ENCODE measurements around the gene LRBA.

LRBA gene

DNA sequence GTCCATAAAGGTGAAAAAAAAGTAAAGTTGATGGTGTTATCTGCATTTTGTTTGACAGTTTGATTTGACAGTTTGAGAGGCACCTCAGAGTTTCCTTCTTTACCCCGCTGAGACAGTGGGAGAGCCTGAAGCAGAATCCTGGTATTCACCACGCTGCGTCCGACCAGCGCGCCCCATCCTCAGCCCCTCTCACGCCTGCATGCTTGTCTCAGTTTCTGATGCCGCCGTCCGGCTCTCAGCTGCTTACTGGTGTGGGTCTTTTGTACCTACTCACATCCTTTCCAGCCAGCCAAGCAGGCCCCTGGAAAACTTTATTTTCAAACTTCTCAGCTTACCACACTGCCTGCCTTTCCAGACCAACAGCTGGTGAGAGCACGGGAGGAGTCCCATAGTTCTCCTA, 761.7 kb downstream of the LRBA start:
- DNase-seq, result no peak

DNA sequence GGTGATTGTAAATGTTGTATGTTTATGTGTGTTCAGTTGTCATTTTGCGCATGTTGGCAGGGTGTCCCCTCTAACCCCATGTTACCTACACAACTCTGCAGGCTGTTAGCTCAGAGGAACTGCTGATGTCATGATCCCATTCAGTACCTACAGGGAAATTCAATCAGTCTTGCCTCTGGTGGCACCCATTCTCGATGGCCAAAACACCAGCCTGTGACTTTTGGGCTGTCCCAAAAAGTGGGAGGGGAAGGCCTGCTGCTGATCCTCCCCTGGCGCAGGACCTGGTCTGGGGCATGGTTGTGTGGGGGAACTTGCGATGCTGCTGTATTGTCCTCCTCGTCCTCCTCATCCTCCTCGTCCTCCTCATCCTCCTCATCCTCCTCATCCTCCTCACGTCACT, 762.3 kb downstream of the LRBA start:
- no peak for DNase-seq

DNA sequence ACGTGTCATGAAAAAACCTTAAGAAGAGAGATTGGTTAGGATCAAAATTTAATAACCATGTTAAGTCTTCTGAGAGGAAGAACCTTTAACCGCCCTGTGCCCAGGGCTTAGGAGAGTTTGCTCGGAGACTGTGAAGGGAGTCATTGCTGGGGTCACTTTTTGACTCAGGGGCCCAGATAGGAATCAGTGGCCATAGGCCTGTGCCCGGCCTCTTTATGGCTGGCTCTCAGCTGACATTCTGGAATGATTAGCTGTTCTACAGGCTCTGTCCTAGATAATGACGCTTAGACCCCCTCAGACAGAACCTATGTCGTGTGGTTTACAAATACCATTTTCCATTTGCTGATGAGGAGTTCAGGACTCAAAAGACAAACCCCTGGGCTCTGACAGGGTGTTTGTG, 762.8 kb downstream of the LRBA start:
- no peak for DNase-seq

DNA sequence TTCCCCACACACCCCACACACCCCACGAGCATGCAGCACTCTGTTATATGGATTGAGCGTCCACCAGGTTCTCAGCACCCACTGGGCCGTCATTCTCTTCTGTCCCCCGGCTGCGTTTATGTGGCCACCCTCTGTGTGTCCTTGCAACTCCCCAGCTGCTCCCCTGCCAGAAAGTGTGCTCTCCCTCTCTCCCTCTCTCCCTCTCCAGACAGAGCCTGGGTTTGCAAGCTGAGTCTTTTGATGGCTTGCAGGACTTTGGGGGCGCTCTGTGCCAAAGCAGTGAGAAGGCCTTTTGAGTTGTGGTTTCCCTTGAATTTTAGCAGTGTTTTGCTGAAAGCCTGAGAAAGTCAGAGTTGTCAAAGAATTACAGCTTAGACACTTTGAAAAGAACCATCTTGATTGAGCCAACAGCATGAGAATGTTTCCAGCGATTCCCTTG, 763.3 kb downstream of the LRBA start:
- DNase-seq, result no peak

DNA sequence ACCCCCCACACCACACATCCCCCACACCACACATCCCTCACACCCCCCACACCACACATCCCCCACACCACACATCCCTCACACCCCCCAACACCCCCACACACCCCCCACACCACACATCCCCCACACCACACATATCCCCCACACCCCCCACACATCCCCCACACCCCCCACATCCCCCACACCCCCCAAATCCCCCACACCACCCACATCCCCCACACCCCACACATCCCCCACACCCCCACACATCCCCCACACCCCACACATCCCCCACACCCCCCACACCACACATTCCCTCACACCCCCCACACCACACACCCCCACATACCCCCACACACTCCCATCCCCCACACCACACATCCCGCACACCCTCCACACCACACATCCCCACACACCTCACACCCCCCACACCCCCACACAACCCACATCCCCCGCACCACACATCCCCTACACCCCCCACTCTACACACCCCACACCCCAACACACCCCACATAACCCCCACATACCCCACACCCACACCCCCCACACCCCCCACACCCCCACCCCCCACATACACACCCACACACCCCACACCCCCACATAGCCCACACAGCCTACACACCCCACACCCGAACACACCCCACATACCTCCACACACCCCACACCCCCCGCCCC, 764.0 kb downstream of the LRBA start:
- DNase-seq, result no peak

DNA sequence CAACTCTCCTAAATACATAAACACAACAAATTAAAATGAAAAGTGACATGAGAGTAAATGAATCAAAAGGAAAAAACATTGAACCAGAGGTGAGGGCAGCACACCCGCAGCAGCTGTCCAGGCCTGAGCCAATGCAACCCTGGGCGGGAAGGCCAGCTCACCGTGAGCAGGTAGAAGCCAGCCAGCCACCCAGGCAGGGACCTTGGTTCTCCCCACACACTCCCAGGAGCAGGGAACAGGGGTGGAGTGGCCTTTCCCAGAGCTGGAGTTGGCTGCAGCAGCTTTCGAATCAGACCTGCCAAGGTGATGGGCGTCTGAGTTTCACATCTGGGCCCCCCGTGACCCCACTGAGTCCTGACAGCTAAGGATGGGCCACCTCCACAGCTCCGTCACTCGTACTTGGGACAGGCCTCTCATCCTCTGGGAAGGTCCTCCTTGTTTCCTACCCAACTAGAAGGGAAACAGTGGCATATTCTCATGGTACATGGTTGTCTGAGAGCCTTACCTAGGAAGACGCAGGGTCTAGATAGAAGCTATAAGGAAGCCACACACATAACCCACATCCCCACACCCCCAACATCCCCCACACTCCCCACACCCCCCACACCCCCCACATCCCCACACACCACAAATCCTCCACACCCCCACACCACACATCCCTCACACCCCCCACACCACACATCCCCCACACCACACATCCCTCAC, 764.6 kb downstream of the LRBA start:
- DNase-seq, result no peak

DNA sequence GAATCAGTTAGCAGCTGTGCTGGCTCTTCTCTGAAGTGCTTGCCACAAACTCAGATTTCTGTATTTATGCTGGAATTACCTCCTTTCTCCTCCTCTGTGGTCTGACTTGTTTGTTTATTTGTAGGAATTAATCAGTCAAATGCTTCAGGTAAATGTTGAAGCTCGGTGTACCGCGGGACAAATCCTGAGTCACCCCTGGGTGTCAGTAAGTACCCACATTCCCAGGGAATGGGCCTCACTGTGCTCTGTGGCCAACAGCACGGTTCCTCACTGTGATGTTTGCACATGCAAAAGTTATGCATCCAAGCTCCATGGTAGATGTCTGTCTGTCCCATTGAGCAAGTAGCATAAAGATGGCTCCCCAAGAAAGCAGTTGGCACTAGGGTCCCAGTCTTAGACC, 766.9 kb downstream of the LRBA start:
- DNase-seq, result no peak

DNA sequence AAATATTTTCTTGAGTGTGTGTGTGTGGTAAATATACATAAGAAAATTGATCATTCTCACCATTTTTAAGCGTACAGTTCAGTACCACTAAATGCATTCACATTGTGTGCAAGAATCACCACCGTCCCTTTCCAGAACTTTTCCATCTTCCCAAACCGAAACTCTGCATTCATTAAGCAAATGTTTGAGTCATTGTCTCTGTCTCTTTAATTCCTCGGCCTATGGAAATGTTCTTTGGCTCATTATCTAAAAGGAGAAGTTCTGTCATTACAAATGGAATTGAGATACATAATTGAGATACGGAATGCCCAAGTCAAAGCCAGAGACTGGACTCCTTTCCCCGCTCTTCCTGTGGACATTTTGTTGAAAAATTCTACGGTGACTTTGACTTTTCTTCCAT, 767.9 kb downstream of the LRBA start:
- DNase-seq, result no peak

DNA sequence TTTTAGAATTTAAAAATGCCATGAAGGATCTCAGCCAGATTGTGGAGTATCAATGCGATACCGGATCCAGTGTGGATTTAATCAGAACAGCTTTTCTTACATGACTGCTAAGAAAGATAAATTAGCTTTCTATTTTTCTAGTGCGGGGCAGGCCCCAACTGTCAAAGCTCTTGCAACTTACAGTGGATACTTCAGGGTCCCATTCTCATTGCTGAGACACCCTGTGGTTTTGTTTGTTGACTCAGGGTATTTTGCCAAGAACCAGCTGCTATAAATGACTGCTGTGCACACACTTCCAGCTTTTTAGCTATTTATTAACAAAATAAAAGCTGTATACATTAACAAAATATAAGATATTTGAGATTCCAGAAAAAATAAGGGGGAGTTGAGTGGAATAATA, 770.5 kb downstream of the LRBA start:
- no peak for DNase-seq

DNA sequence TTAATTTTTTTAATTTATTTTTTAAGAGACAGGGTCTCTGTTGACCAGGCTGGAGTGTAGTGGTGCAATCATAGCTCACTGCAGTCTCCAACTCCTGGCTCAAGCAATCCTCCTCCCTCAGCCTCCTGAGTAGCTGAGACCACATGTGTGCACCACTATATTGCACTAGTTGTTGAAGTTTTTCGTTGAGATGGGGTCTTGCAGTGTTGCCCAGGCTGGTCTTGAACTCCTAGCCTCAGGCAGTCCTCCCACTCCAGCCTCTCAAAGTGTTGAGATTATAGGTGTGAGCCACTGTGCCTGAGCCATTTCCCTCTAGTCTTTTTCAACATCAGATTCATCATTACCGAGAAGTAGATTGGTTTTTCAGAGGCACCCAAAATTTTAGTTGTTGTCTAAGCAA, 771.2 kb downstream of the LRBA start:
- no peak for DNase-seq

DNA sequence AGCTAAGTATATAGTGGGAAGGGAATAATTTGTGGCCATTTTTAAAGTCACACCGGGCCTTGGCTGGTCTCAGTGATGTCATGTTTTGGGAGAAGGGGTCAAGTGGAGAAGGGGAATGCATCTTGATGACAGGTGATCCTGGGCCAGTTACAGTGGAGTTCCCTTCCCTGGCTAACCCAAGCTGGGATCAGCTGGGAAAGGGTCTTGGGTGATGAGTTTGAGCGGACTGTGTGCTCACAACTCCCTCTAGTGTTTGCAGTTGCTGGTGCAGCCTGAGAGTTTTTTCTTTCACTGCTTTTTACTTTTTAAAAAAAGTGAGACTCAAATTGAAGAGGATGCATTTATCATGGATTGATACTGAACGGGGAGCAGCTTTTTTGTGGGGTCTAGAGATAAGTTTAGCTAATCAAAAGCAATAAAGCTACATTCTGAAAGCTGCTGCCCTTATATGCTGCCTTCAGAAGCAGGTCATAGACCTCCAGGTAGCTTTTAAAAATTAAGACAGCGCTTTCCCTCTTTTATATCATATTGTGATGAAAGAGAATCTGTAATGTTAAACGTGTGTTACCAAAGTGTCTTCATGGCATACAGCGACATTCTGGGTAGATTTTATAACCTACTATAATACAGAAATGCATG, 772.1 kb downstream of the LRBA start:
- peak; percentile 24 for DNase-seq

DNA sequence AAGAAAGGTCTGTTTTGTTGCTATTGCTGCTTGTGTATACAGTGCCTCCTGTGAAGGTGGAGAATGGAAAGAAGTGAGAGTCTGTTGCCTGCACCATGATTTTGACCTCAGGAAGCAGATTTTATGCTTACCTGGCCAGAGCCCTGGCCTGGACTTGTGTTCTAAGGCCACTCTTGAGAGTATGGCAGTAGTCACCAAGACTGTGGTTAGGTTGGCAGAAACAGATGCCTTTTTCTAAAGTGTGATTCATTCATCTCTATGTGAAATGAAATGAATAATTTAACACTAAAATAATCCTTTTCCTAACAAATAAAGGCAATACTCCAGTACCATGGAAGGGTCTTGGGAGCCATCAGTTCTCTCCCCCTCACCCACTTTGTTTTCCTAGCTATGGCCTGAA, 775.1 kb downstream of the LRBA start:
- DNase-seq, result no peak

DNA sequence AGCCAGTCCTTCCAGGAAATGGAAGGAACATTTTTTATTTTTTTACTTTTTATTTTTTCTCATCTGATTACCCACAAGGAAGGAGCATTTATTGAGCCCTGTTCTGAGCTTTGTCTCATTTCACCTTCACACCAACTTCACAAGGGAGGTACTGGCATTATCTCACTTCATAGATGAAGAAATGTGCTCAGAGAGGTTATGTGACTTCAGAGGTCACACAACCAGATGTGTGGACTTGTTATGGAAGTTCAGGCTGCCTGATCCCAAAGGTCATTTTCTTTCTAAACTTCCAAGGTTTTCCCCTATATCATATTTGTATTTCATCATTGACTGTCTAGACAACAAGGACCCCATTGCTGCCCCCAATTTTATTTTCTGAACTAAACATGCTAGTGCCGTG, 776.5 kb downstream of the LRBA start:
- no peak for DNase-seq

DNA sequence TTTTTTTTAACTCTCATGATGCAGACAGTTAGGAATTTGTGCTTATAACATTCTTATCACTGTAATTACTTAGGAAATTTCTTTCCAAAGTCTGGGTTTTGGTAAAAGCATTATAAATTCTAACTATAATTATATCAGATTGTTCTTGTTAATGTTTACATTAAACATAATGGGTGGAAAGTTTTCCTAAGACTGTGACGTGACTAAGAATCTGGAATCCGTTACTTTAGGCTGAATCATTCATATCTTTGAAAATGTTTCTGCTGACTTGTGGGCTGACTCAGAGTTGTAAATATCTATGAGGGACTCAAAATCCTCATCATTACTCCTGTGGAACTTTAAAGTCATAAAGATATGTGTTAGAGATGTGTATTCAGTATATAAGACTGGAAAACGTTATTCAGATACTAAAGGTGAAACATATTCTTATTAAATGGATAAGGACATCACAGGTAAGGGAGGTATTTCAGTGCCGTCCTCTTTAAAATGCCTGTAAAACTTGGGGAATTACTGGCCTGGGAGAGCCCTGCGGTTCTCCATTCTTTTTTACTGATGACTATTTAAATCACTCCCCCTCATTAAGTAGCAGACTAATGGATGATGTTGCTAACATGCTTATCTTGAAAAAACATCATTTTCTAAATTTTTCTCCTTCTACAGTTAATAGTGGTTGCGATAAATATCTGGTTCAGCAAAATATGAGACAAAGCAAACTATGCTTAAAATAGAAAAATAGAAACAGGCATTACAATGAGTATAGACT, 777.8 kb downstream of the LRBA start:
- no peak for DNase-seq

DNA sequence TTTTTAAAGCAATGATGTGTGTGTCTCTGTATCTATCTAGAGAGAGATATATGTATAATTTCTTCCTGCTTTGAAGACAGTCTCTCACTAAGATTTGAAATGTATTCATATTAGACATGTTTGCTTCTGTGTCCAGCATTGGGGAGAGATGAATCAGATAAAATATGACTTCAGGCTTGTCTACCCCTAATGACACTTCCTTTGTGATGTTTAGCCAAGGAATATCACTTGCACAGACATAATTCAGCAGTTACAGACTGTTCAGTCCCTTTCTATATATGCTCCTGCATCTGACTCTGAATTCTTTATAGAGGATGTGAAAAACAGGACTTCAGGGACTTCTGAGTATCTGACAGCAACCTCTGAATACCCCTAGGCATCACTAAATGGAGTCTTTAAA, 778.5 kb downstream of the LRBA start:
- DNase-seq, result no peak

DNA sequence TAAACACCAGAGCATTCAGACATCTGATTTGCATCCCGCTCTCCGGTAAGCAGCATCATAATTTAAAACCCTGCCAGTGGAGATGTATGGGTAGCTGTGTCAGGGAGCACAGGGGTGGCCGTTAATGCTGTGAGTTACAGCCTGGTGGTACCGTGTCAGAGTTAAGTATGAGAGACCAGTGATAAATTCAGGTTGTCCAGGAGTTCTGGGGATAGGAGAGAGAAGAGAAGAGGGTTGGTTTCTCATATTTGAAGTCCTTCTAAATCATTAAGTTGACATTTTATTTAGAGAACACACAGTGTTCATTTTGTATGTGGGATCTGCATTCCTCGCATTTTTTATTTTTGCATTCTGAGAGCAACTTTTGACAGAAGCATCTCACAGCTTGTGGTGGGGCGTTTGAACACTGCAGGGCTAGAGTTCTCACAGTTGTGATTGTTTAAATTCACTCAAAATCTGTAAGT, 779.2 kb downstream of the LRBA start:
- DNase-seq, result no peak

DNA sequence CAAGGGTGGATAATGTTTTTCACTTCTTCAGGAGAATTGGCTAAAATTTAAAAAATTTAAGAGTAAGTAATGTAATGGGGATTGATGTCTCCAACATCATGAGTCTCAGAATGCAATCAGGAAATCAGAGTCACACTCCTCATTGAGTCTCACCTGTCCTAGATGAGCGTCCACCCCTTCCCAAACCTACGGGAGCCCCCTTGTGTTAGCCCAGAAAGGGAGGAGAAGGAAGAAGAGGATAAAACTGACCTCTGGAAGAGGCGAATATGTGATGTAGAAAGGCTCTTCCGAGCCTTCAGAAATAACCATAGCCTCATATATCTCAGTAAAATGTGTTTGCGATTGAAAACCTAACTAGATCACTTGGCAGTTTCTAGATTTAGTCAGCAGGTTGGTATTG, 779.8 kb downstream of the LRBA start:
- no peak for DNase-seq

DNA sequence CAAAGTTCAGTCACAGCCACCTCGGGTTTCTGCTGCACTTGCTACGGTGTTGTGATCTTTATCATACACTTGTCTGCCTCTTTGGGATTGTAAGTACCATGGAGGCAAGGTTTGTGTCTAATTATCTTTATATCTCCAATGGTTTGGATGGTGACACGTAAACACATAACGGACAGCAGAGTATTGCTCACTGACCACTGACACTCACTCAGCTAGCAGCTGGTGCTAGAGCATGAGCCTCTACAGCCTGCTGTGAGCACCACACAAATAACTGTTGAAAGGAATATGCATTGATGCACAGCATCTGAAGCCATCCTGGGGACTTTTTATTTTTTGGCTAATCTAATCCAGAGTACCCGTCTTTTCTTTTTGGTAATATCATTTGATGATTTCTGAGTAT, 780.8 kb downstream of the LRBA start:
- DNase-seq, result no peak

DNA sequence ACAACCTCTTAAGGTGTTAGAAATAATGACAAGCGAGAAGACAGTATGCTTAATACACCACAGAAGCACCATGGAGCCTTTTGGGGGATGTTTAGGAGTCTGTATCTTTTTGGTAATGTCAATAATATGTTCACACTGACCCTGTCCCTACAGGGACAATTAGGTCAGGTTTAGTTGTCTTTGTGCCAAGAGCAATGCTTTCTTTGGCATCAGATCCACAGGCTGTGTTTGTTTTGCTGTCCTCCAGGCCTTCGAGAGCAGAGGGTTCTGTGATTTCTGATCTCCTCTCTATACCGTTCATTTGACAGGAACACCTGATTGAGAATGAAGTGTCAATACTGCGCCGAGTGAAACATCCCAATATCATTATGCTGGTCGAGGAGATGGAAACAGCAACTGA, 783.1 kb downstream of the LRBA start:
- DNase-seq, result no peak

DNA sequence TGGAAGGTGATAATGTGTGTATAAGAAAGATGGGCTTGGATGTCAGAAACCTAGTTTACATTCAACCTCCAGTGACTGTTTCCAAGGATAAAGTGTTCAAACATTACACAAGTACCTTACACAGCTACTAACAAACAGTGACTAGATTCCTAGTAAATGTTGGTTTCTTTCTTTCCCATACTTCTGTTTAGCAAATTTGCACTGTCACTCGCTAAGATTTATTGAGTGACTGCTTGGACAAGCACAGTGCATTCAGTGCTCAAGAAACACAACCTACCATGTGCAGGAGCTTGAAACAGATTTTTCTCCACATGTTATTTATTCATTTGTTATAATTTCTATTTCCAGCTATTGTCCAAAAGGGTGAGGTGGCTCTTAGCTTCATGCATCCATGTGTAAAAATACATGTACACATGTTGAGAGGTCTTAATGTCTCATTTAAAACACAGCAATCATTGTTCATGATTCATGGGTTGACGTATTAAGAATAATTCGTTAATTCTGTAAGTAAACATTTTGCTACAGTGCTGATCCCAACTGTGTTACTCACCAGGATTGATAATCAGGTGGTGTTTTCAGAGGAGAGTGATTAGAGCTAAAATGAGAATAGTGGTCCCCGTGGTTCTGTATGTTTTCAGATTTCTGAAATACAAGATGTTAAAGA, 783.8 kb downstream of the LRBA start:
- no peak for DNase-seq

DNA sequence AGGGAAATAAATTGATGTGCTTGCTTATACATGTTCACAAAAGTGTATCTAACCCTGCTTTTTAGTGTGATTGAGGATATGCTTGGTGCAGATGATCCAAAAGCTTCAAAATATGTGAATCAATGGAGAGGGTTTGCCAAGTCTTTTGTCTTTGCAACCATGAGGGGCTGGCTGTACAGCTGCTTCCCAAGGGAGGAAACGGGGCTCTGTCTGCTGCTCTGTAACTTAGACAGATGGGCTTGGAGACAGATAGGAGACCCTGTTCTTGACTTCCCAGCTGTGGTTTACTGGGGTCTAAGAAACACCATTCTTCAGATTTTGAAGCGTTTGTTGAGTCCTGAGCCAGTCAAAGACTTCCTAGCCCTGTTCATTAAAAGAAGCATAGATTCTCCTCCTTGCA, 784.5 kb downstream of the LRBA start:
- DNase-seq, result no peak

DNA sequence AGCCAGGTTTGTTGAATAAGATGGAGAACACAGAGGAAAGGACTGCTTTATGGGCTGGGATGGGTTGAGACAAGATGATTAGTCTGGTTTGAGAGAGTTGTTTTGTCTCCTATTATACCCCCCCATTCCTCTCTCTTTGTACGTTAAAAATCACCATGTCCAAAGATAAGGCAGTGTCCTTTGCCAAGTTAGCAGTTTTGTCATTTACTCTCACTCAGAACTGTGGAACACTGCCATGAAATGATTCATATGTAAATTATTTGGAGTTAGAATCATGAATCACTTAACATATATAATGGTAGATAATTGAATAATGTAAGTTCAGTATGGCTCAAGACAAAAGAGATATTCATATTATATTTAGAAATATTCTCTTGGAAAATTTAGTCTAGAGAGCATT, 785.6 kb downstream of the LRBA start:
- no peak for DNase-seq
